Testis (tissue), 2 donors: ENCODE measurements around the gene ZNF512.
"Not testable (repeated sequence)": the region's sequence is repeated elsewhere in the genome, so short reads cannot be mapped to it uniquely, and the experiment has no call there.

Experiments
- CTCF ChIP-seq, 3 experiments: fragments of 450-650 bp in 2 of 3; fragments of 200-600 bp in 1 of 3; sonication (generic) in 1 of 3; IDR thresholded peaks; one replicate each; pipeline ENCODE4 v1.5.1; 2016 to 2019; ENCODE audit warnings: antibody characterized with exemption in 3 of 3, mild to moderate bottlenecking in 2 of 3, moderate library complexity in 1 of 3
- POLR2A ChIP-seq: fragments of 450-650 bp; IDR thresholded peaks from one replicate; pipeline ENCODE4 v1.6.1; 2017; ENCODE audit warnings: antibody characterized with exemption, mild to moderate bottlenecking, moderate library complexity

DNA sequence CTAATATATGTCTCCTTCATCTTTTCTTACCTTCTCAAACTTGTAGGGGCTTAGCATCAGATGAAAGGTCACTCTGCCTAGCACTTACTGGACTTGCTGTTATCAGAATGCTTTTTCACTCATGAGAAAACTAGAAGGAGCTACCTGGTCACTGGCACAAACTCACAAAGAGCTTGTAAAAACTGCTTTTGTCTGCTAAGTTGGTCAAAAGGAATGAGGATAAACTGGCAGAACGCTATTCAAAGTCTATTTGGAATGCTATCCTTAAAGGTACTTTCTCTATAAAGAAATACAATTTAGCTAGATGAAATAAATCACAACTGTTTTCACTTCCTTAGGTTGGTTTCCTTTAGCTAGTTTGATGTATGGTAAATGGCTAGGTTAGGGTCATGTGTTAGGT is 43.5 kb downstream of the ZNF512 start:
- TF ChIP-seq POLR2A; CTCF (IDR thresholded peaks at IDR 0.05): not testable (repeated sequence)
